WI38 (cell line): ENCODE results near the gene LIPA.
"Not testable (repeated sequence)": the region's sequence is repeated elsewhere in the genome, so short reads cannot be mapped to it uniquely, and the experiment has no call there.

Source experiments
- H3K4me3 ChIP-seq: 2 replicates; pipeline ENCODE4 v1.5.1; 2011; ENCODE audit warnings: low read depth, mild to moderate bottlenecking, control low read depth, low read length
- CTCF ChIP-seq: IDR thresholded peaks from 2 replicates; pipeline ENCODE4 v1.5.1; 2012; ENCODE audit warnings: low read depth, mild to moderate bottlenecking, control low read depth, low read length

The LIPA gene

DNA sequence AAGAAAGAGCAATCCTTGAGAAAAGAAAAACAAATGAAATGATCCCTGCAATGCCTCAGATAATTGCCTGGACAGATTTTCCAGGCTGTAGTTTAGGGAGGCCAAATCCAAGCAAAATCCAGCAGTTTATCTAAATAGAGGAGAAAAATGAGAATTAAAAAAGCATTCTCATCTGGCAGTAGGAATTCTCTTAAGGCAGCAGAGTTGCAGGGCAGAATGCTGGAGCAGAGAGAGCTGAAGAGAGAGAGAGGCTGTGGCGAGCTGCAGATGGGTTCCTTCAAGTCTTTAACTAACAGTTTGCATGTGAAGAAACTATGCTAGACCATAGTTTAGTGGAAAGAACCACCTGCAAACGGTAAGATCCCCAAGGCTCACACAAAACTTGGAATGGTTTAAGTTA is 6.0 kb upstream of the LIPA start:
- no peak for TF ChIP-seq CTCF
- no peak overlapping the region for H3K4me3 ChIP-seq

DNA sequence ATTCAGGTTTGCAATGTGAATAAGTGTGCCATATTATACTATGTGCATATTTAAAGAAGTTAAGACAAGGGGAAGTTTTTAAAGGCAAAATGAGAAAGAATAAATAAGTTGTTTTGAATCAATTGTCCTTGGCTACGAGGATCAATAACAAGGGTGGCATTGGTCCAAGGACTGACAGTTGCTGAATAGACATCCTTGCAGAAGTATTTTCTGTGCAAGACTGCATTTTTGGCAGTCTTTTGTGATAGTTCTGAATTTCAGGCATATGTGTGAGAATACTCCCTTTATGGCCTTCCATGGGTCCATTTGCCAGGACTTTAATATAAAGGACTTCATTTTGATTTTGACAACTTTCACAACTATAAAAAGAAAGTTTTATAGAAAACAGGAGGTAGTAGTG is 5.4 kb upstream of the LIPA start:
- H3K4me3 ChIP-seq, result no peak overlapping the region
- no peak for TF ChIP-seq CTCF

- no peak overlapping the region for H3K4me3 ChIP-seq
- TF ChIP-seq CTCF, result no peak
Observed at GRCh38 chr10:89256340-89256739, 4.8 kb upstream of the LIPA start.

DNA sequence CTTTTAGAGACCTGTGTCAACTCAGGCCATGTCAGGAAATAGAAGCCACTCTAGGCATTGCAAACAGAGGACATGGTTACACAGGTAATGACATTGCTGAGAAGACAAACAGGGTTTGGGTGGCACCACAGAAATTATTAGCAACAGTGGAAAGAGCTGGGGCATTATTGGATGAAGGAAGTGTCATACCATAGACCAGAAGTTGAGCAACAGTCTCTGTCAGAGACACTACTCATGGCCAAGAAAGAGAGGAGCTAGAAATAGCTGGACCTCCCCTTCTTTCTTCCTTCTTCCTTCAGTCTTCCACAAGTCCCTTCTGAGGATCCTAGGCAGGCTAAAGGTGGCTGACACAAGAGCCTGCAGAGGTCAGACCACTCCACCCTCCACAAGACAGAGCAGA is 4.2 kb upstream of the LIPA start:
- H3K4me3 ChIP-seq, result no peak overlapping the region
- TF ChIP-seq CTCF, result no peak

GRCh38 chr10:89255091-89255579 is 3.6 kb upstream of the LIPA start:
- not testable (repeated sequence) for H3K4me3 ChIP-seq

DNA sequence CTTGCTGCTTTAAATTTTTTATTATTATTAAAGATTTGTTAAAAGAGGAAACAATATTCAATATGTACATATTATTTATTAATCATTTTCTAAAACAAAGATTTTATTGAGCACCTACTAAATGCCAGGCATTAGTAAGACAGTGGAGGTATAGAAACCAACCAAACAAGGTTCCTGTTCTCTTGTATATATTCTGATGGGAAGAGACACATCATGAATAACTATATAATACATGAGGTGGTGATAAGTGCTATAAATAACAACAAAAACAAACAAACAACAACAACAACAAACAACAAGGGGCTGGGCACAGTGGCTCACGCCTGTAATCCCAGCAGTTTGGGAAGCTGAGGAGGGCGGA is 630 bp upstream of the LIPA start:
- peak overlapping the region; percentile 78 for H3K4me3 ChIP-seq
- no peak for TF ChIP-seq CTCF

- TF ChIP-seq CTCF, result no peak
- H3K4me3 ChIP-seq, result peak overlapping the region; percentile 78
Observed at GRCh38 chr10:89250865-89251408, 638 bp downstream of the LIPA start.

- H3K4me3 ChIP-seq, result no peak overlapping the region
- no peak for TF ChIP-seq CTCF
Observed at GRCh38 chr10:89248990-89249389, 2.6 kb downstream of the LIPA start.

- not testable (repeated sequence) for H3K4me3 ChIP-seq
Observed at GRCh38 chr10:89247623-89248022, 4.0 kb downstream of the LIPA start.
